HG02870 (cell line): ENCODE measurements around the gene PID1.

ENCODE experiments used
- ATAC-seq: cut with Tn5 transposase; IDR thresholded peaks from one replicate; pipeline ENCODE4 v1.9.1; 2021; ENCODE audit warnings: mild to moderate bottlenecking, moderate library complexity; ENCODE audit not compliant: unreplicated experiment

The PID1 gene

GRCh38 chr2:229170916-229171315, 100.2 kb downstream of the PID1 start:
- ATAC-seq = no peak

- ATAC-seq = no peak
Observed at GRCh38 chr2:229170171-229170570, 100.9 kb downstream of the PID1 start.

GRCh38 chr2:229169751-229170150, 101.3 kb downstream of the PID1 start:
- ATAC-seq = no peak

GRCh38 chr2:229164545-229165249, 106.4 kb downstream of the PID1 start:
- no peak for ATAC-seq

GRCh38 chr2:229163893-229164292, 107.2 kb downstream of the PID1 start:
- ATAC-seq = no peak

- ATAC-seq = no peak
Observed at GRCh38 chr2:229162015-229162414, 109.1 kb downstream of the PID1 start.

GRCh38 chr2:229160984-229161383, 110.1 kb downstream of the PID1 start:
- ATAC-seq = no peak

- no peak for ATAC-seq
Observed at GRCh38 chr2:229160180-229160579, 110.9 kb downstream of the PID1 start.

- no peak for ATAC-seq
Observed at GRCh38 chr2:229159405-229159804, 111.7 kb downstream of the PID1 start.

GRCh38 chr2:229154381-229154780, 116.7 kb downstream of the PID1 start:
- ATAC-seq = no peak

- ATAC-seq = no peak
Observed at GRCh38 chr2:229153951-229154350, 117.1 kb downstream of the PID1 start.

- no peak for ATAC-seq
Observed at GRCh38 chr2:229153267-229153666, 117.8 kb downstream of the PID1 start.

- ATAC-seq = no peak
Observed at GRCh38 chr2:229152674-229153073, 118.4 kb downstream of the PID1 start.

- ATAC-seq = no peak
Observed at GRCh38 chr2:229150317-229150716, 120.8 kb downstream of the PID1 start.

- no peak for ATAC-seq
Observed at GRCh38 chr2:229141424-229142025, 129.6 kb downstream of the PID1 start.

- ATAC-seq = no peak
Observed at GRCh38 chr2:229137639-229138038, 133.4 kb downstream of the PID1 start.

GRCh38 chr2:229137066-229137465, 134.0 kb downstream of the PID1 start:
- ATAC-seq = no peak

GRCh38 chr2:229133155-229133772, 137.8 kb downstream of the PID1 start:
- no peak for ATAC-seq

GRCh38 chr2:229132236-229132635, 138.9 kb downstream of the PID1 start:
- ATAC-seq = no peak

- no peak for ATAC-seq
Observed at GRCh38 chr2:229130522-229130921, 140.6 kb downstream of the PID1 start.

GRCh38 chr2:229129738-229130371, 141.2 kb downstream of the PID1 start:
- ATAC-seq = no peak

- no peak for ATAC-seq
Observed at GRCh38 chr2:229127471-229127870, 143.6 kb downstream of the PID1 start.
